Measurements from ENCODE around the gene LRRC23. TPM values are rescaled to one million over a fixed set of nuclear protein-coding genes. Genes with fewer than 3 reads are reported as not detected.
"Not testable (repeated sequence)": the region's sequence is repeated elsewhere in the genome, so short reads cannot be mapped to it uniquely, and the experiment has no call there.

Gene LRRC23
- total RNA-seq, 1 donor from 2014 or later: 4.2 TPM

- no peak for DNase-seq (ENCODE audit: low spot score)
Measured at GRCh38 chr12:6899837-6900519, 4.6 kb upstream of the LRRC23 start.

GRCh38 chr12:6902448-6902847 lies 2.2 kb upstream of the LRRC23 start:
- no peak for DNase-seq (ENCODE audit: low spot score)

- DNase-seq (ENCODE audit: low spot score): no peak
Measured at GRCh38 chr12:6903722-6904121, 900 bp upstream of the LRRC23 start.

GRCh38 chr12:6905414-6906040 lies 905 bp downstream of the LRRC23 start:
- DNase-seq (ENCODE audit: low spot score): no peak

GRCh38 chr12:6908141-6908540 lies 3.5 kb downstream of the LRRC23 start:
- DNase-seq (ENCODE audit: low spot score): not testable (repeated sequence)

- DNase-seq (ENCODE audit: low spot score): no peak
Measured at GRCh38 chr12:6909421-6910145, 5.0 kb downstream of the LRRC23 start.

GRCh38 chr12:6912164-6912935 lies 7.7 kb downstream of the LRRC23 start:
- no peak for DNase-seq (ENCODE audit: low spot score)

GRCh38 chr12:6914246-6914946 lies 9.8 kb downstream of the LRRC23 start, which contains the start of gene ENO2:
Gene ENO2 (plus strand): TSS chr12:6914580. CDS start chr12:6915833, 1,253 bp downstream.
- no peak for DNase-seq (ENCODE audit: low spot score)

- no peak for DNase-seq (ENCODE audit: low spot score)
Measured at GRCh38 chr12:6914947-6915788, 10.5 kb downstream of the LRRC23 start.

GRCh38 chr12:6915789-6916285 lies 11.2 kb downstream of the LRRC23 start:
- DNase-seq (ENCODE audit: low spot score): no peak

- DNase-seq (ENCODE audit: low spot score): no peak
Measured at GRCh38 chr12:6916426-6917200, 12.0 kb downstream of the LRRC23 start.

GRCh38 chr12:6917491-6918231 lies 13.0 kb downstream of the LRRC23 start:
- DNase-seq (ENCODE audit: low spot score): no peak

GRCh38 chr12:6919588-6919987 lies 15.0 kb downstream of the LRRC23 start:
- DNase-seq (ENCODE audit: low spot score): no peak

GRCh38 chr12:6921539-6921938 lies 16.9 kb downstream of the LRRC23 start:
- DNase-seq (ENCODE audit: low spot score): no peak

- DNase-seq (ENCODE audit: low spot score): no peak
Measured at GRCh38 chr12:6921996-6922946, 17.6 kb downstream of the LRRC23 start.

- DNase-seq (ENCODE audit: low spot score): no peak
Measured at GRCh38 chr12:6923003-6923732, 18.5 kb downstream of the LRRC23 start.

Measured in mesenteric fat pad (tissue), 1 donor.